GM12874 (cell line): ENCODE data around the gene PTCH1.

Experiments
- CTCF ChIP-seq: IDR thresholded peaks from 2 replicates; pipeline ENCODE4 v1.5.1; 2011; ENCODE audit warnings: low read depth, mild to moderate bottlenecking, control low read depth, low read length, moderate library complexity; ENCODE audit not compliant: insufficient read depth

Gene PTCH1

GRCh38 chr9:95551406-95551805 lies 34.6 kb upstream of the PTCH1 start:
- no peak for TF ChIP-seq CTCF

GRCh38 chr9:95545831-95546567 lies 29.2 kb upstream of the PTCH1 start:
- no peak for TF ChIP-seq CTCF

- TF ChIP-seq CTCF: no peak
Measured at GRCh38 chr9:95533996-95534680, 17.4 kb upstream of the PTCH1 start.

GRCh38 chr9:95529910-95530309 lies 13.1 kb upstream of the PTCH1 start:
- TF ChIP-seq CTCF: no peak

- TF ChIP-seq CTCF: no peak
Measured at GRCh38 chr9:95528908-95529502, 12.2 kb upstream of the PTCH1 start.

- TF ChIP-seq CTCF: no peak
Measured at GRCh38 chr9:95522871-95523370, 6.2 kb upstream of the PTCH1 start.

GRCh38 chr9:95521699-95522098 lies 4.9 kb upstream of the PTCH1 start:
- no peak for TF ChIP-seq CTCF
